GM18873 (cell line): ENCODE results near the gene TPM1.
"Not testable (repeated sequence)": the region's sequence is repeated elsewhere in the genome, so short reads cannot be mapped to it uniquely, and the experiment has no call there.

Experiments used
- ATAC-seq: cut with Tn5 transposase; IDR thresholded peaks from one replicate; pipeline ENCODE4 v1.9.1; 2021; ENCODE audit warnings: mild to moderate bottlenecking, moderate library complexity, moderate number of reproducible peaks; ENCODE audit not compliant: unreplicated experiment, low FRiP score

Gene TPM1

GRCh38 chr15:63090472-63090871, 47.9 kb downstream of the TPM1 start:
- ATAC-seq, result no peak

GRCh38 chr15:63090887-63091286, 48.3 kb downstream of the TPM1 start:
- no peak for ATAC-seq

GRCh38 chr15:63091679-63092446, 49.3 kb downstream of the TPM1 start:
- no peak for ATAC-seq

GRCh38 chr15:63093486-63094205, 51.1 kb downstream of the TPM1 start:
- no peak for ATAC-seq

GRCh38 chr15:63094495-63094931, 52.0 kb downstream of the TPM1 start:
- ATAC-seq, result no peak

GRCh38 chr15:63096178-63096577, 53.6 kb downstream of the TPM1 start:
- no peak for ATAC-seq

- not testable (repeated sequence) for ATAC-seq
Observed at GRCh38 chr15:63098901-63099300, 56.4 kb downstream of the TPM1 start.

- ATAC-seq, result not testable (repeated sequence)
Observed at GRCh38 chr15:63099581-63099980, 57.0 kb downstream of the TPM1 start.

- no peak for ATAC-seq
Observed at GRCh38 chr15:63103416-63103815, 60.9 kb downstream of the TPM1 start.

GRCh38 chr15:63104727-63105126, 62.2 kb downstream of the TPM1 start:
- ATAC-seq, result no peak

- ATAC-seq, result not testable (repeated sequence)
Observed at GRCh38 chr15:63105354-63105753, 62.8 kb downstream of the TPM1 start.

- ATAC-seq, result no peak
Observed at GRCh38 chr15:63107895-63108546, 65.5 kb downstream of the TPM1 start.

GRCh38 chr15:63109498-63109897, 67.0 kb downstream of the TPM1 start:
- ATAC-seq, result no peak

GRCh38 chr15:63109920-63110319, 67.4 kb downstream of the TPM1 start:
- no peak for ATAC-seq

- ATAC-seq, result no peak
Observed at GRCh38 chr15:63110428-63111026, 68.0 kb downstream of the TPM1 start.

GRCh38 chr15:63111481-63111880, 68.9 kb downstream of the TPM1 start:
- ATAC-seq, result no peak

GRCh38 chr15:63112871-63113270, 70.3 kb downstream of the TPM1 start:
- no peak for ATAC-seq

- no peak for ATAC-seq
Observed at GRCh38 chr15:63114465-63114864, 71.9 kb downstream of the TPM1 start.
